Epithelial cell of proximal tubule (primary cell): ENCODE results near the gene OR1I1. TPM values are rescaled to one million over a fixed set of nuclear protein-coding genes. Genes with fewer than 3 reads are reported as not detected.
A peak's percentile ranks its signal among the peaks of the same experiment; 100 is the strongest.

ENCODE experiments used
- DNase-seq: peaks from one replicate; pipeline ENCODE4 v3.0.0-alpha.2; 2011; ENCODE audit warnings: low read depth
- H3K4me3 ChIP-seq: 2 replicates; pipeline ENCODE4 v1.5.1; 2011; ENCODE audit warnings: low read depth, mild to moderate bottlenecking, low read length
- total RNA-seq: library from RNA; depleted of rRNA; stranded (reverse); fragments of >200 nt; gene quantifications from 2 replicates; pipeline ENCODE4 v1.2.3, GENCODE V29; 2015
- TF ChIP-seq, protein P1 (sequence below): conservative IDR thresholded peaks from 2 replicates; pipeline ENCODE4 v1.5.1; 2012; ENCODE audit warnings: low read depth, mild to moderate bottlenecking, low read length

The OR1I1 gene
- total RNA-seq, 1 donor from 2014 or later, result not detected

GRCh38 chr19:15124572-15125231 lies 42.7 kb downstream of the OR1I1 start:
- TF ChIP-seq, protein P1, sequence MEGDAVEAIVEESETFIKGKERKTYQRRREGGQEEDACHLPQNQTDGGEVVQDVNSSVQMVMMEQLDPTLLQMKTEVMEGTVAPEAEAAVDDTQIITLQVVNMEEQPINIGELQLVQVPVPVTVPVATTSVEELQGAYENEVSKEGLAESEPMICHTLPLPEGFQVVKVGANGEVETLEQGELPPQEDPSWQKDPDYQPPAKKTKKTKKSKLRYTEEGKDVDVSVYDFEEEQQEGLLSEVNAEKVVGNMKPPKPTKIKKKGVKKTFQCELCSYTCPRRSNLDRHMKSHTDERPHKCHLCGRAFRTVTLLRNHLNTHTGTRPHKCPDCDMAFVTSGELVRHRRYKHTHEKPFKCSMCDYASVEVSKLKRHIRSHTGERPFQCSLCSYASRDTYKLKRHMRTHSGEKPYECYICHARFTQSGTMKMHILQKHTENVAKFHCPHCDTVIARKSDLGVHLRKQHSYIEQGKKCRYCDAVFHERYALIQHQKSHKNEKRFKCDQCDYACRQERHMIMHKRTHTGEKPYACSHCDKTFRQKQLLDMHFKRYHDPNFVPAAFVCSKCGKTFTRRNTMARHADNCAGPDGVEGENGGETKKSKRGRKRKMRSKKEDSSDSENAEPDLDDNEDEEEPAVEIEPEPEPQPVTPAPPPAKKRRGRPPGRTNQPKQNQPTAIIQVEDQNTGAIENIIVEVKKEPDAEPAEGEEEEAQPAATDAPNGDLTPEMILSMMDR, result no peak
- peak overlapping the region; percentile 97 for H3K4me3 ChIP-seq
- no peak for DNase-seq

GRCh38 chr19:15125232-15126067 lies 43.4 kb downstream of the OR1I1 start:
- TF ChIP-seq, protein P1, result no peak

GRCh38 chr19:15126131-15126910 lies 44.3 kb downstream of the OR1I1 start:
- no peak for DNase-seq
- TF ChIP-seq, protein P1, result no peak
- peak overlapping the region; percentile 97 for H3K4me3 ChIP-seq

More at GRCh38 chr19:15125232-15126067, 43.4 kb downstream of the OR1I1 start:
- peak; percentile 64 for DNase-seq
- H3K4me3 ChIP-seq, result peak overlapping the region; percentile 97

- TF ChIP-seq, protein P1, result no peak
- no peak for DNase-seq
- no peak overlapping the region for H3K4me3 ChIP-seq
These were observed 46.3 kb downstream of the OR1I1 start for GRCh38 chr19:15128162-15128770.

- no peak for DNase-seq
- TF ChIP-seq, protein P1, result no peak
- no peak overlapping the region for H3K4me3 ChIP-seq
These were observed 48.0 kb downstream of the OR1I1 start for GRCh38 chr19:15129856-15130585.

GRCh38 chr19:15136234-15136954 lies 54.4 kb downstream of the OR1I1 start:
- H3K4me3 ChIP-seq, result no peak overlapping the region
- TF ChIP-seq, protein P1, result no peak
- DNase-seq, result no peak
